GM19023 (cell line): Measurements from ENCODE around the gene CACNA1H.

ENCODE experiments used
- ATAC-seq: cut with Tn5 transposase; IDR thresholded peaks from one replicate; pipeline ENCODE4 v1.9.1; 2021; ENCODE audit warnings: mild to moderate bottlenecking, moderate library complexity; ENCODE audit not compliant: unreplicated experiment

The CACNA1H gene

GRCh38 chr16:1121601-1122397 lies 31.1 kb upstream of the CACNA1H start:
- ATAC-seq: no peak

- ATAC-seq: no peak
Measured at GRCh38 chr16:1122398-1122765, 30.5 kb upstream of the CACNA1H start.

- no peak for ATAC-seq
Measured at GRCh38 chr16:1123525-1124230, 29.2 kb upstream of the CACNA1H start.

GRCh38 chr16:1124291-1124690 lies 28.6 kb upstream of the CACNA1H start:
- ATAC-seq: no peak

GRCh38 chr16:1124795-1125194 lies 28.1 kb upstream of the CACNA1H start:
- no peak for ATAC-seq

GRCh38 chr16:1125471-1125870 lies 27.4 kb upstream of the CACNA1H start:
- ATAC-seq: no peak

GRCh38 chr16:1126044-1126443 lies 26.9 kb upstream of the CACNA1H start:
- no peak for ATAC-seq

GRCh38 chr16:1126586-1126985 lies 26.3 kb upstream of the CACNA1H start:
- no peak for ATAC-seq

GRCh38 chr16:1127101-1127500 lies 25.8 kb upstream of the CACNA1H start:
- no peak for ATAC-seq

- no peak for ATAC-seq
Measured at GRCh38 chr16:1127971-1128715, 24.8 kb upstream of the CACNA1H start.

- ATAC-seq: no peak
Measured at GRCh38 chr16:1129106-1129960, 23.6 kb upstream of the CACNA1H start.

- no peak for ATAC-seq
Measured at GRCh38 chr16:1130382-1130781, 22.5 kb upstream of the CACNA1H start.

GRCh38 chr16:1131378-1131994 lies 21.4 kb upstream of the CACNA1H start:
- no peak for ATAC-seq

- no peak for ATAC-seq
Measured at GRCh38 chr16:1132431-1132830, 20.5 kb upstream of the CACNA1H start.

GRCh38 chr16:1133271-1133670 lies 19.6 kb upstream of the CACNA1H start:
- no peak for ATAC-seq

GRCh38 chr16:1133810-1134520 lies 18.9 kb upstream of the CACNA1H start:
- ATAC-seq: no peak

- ATAC-seq: no peak
Measured at GRCh38 chr16:1134776-1135458, 18.0 kb upstream of the CACNA1H start.

- ATAC-seq: no peak
Measured at GRCh38 chr16:1135459-1135825, 17.5 kb upstream of the CACNA1H start.

- ATAC-seq: no peak
Measured at GRCh38 chr16:1137604-1138003, 15.3 kb upstream of the CACNA1H start.
